Glomerular visceral epithelial cell (primary cell): ENCODE measurements around the gene TLR7.

Experiments
- DNase-seq: peaks from one replicate; pipeline ENCODE4 v3.0.0-alpha.2; 2016; ENCODE audit errors: extremely low spot score

The TLR7 gene

GRCh38 chrX:12930150-12930549 lies 63.3 kb downstream of the TLR7 start:
- no peak for DNase-seq

- no peak for DNase-seq
These were observed 65.4 kb downstream of the TLR7 start for GRCh38 chrX:12932244-12932643.

GRCh38 chrX:12934850-12935249 lies 68.0 kb downstream of the TLR7 start:
- no peak for DNase-seq

GRCh38 chrX:12936947-12937346 lies 70.1 kb downstream of the TLR7 start:
- DNase-seq: no peak
